Measurements from ENCODE around the gene SCAF1.

DNA sequence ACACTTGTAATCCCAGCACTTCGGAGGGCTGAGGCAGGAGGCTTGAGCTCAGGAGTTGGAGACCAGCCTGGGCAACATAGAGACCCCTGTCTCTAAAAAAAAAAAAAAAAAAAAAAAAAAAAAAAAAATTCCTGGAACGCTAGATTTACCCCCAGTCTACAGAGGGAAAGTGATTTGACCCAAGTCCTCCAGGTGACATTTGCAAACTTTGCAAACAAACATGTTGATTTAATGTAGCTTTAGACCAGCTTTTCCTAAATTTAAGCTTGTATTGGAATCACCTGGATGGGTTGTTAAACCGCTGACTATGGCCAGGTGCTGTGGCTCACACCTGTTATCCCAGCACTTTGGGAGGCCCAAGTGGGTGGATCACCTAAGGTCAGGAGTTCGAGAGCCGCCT lies 57.4 kb downstream of the SCAF1 start:
- no peak for TF ChIP-seq MAZ (CRISPR knock-in tag; conservative IDR thresholded peaks at IDR 0.05 in 1 of 2, IDR thresholded peaks at IDR 0.05 in 1 of 2)
- no peak for TF ChIP-seq ZNF212 (CRISPR knock-in tag; IDR thresholded peaks at IDR 0.05)
- no peak for TF ChIP-seq RAD21 (CRISPR knock-in tag; conservative IDR thresholded peaks at IDR 0.05 in 1 of 2, IDR thresholded peaks at IDR 0.05 in 1 of 2)

Measured in K562 (cell line).